Measurements from ENCODE around the gene UBFD1. TPM values are rescaled to one million over a fixed set of nuclear protein-coding genes. Genes with fewer than 3 reads are reported as not detected.

Gene UBFD1
- total RNA-seq (2022), result 78.6 and 83.1 TPM in 2 replicates
- percentile 87 among the genes with signal in this experiment for Bru-seq, nascent RNA
- BruChase-seq, experiment 1, labeled RNA remaining after a 2-hour chase, result percentile 91 among the genes with signal in this experiment
- BruChase-seq, experiment 2, labeled RNA remaining after a 6-hour chase, result percentile 97 among the genes with signal in this experiment
- long read RNA-seq, full-length matches to known transcripts, result 36 of 61 reads
- long read RNA-seq, partial matches to known transcripts, result 21 of 61 reads
- long read RNA-seq, other reads (novel, unspliced or antisense), result 4 of 61 reads

- H3K36me3 Mint-ChIP-seq (ENCODE audit: insufficient read depth, unreplicated experiment), result peaks cover 34% of the 10 kb centered on the region
- no peaks in the 10 kb centered on the region for H3K4me1 Mint-ChIP-seq (ENCODE audit: low read depth, unreplicated experiment)
- Histone ChIP-seq H3K9me3 (no peaks in the 10 kb centered on the region), H3K4me1 (peaks cover 13% of the 10 kb centered on the region), H3K27me3 (replicated peaks; ENCODE audit: control insufficient read depth, insufficient read depth, low read length) (no peaks in the 10 kb centered on the region), H3K4me3 (ENCODE audit: low read depth, low read length) (peak within 1 kb of the TSS; percentile 95), H3K36me3 (ENCODE audit: control insufficient read depth, insufficient read depth, low read length) (peaks cover 5% of the 10 kb centered on the region; the same call in 1 of the 2 replicates)
- H3K9me3 Mint-ChIP-seq (ENCODE audit: unreplicated experiment), result no peaks in the 10 kb centered on the region
- intact Hi-C loops (cut with micrococcal nuclease; ENCODE audit: unreplicated experiment), result loop anchor here (1.0 to 5.0 kb wide), 3 partner anchors 39 to 84 kb away; partner anchors contain the start of genes DCTN5, NDUFAB1 and PALB2
- H3K27me3 Mint-ChIP-seq (ENCODE audit: insufficient read depth, unreplicated experiment), result no peaks in the 10 kb centered on the region
- ChIA-PET CTCF (interaction anchor here (0.6 to 1.0 kb wide), 3 partner anchors 18 to 60 kb away, joined by 3 to 8 read pairs (median 4); no protein-coding TSS in a partner anchor), POLR2A (interaction anchor here (0.5 to 1.4 kb wide), 8 partner anchors 8 to 122 kb away, joined by 3 to 9 read pairs (median 6); partner anchors contain the start of gene PLK1)
- peak; percentile 98 to 99 for DNase-seq
- peak; percentile 75 to 94 for TF ChIP-seq CTCF (IDR thresholded peaks at IDR 0.05; ENCODE audit: insufficient read depth in 1 of 2, low read depth in 1 of 2, low read length in 1 of 2, severe bottlenecking in 1 of 2, unreplicated experiment in 1 of 2)
- H3K27ac Mint-ChIP-seq (ENCODE audit: unreplicated experiment), result peak within 1 kb of the TSS; percentile 90
- TSS peak; percentile 54 for BruUV-seq (replicated peaks)
- H3K4me3 Mint-ChIP-seq (ENCODE audit: unreplicated experiment), result peak within 1 kb of the TSS; percentile 87
Measured at GRCh38 chr16:23556881-23557778, at the start of gene UBFD1, which contains the start of gene EARS2. UBFD1 (plus strand) TSS chr16:23557727; CDS start chr16:23557743, 16 bp downstream. EARS2 (minus strand) TSS chr16:23557350; CDS start chr16:23557343, 7 bp downstream.

GRCh38 chr16:23508589-23509440, 48.7 kb upstream of the UBFD1 start:
- no peak for DNase-seq
- Histone ChIP-seq H3K4me3 (ENCODE audit: low read depth, low read length) (peak overlapping the region; percentile 76), H3K27me3 (replicated peaks; ENCODE audit: control insufficient read depth, insufficient read depth, low read length) (no peaks in the 10 kb centered on the region), H3K9me3 (no peaks in the 10 kb centered on the region), H3K4me1 (peaks cover 15% of the 10 kb centered on the region), H3K36me3 (ENCODE audit: control insufficient read depth, insufficient read depth, low read length) (no peaks in the 10 kb centered on the region)
- peaks cover 38% of the 10 kb centered on the region for H3K36me3 Mint-ChIP-seq (ENCODE audit: insufficient read depth, unreplicated experiment)
- TF ChIP-seq CTCF (IDR thresholded peaks at IDR 0.05; ENCODE audit: insufficient read depth in 1 of 2, low read depth in 1 of 2, low read length in 1 of 2, severe bottlenecking in 1 of 2, unreplicated experiment in 1 of 2), result no peak
- BruUV-seq (replicated peaks), result no TSS peak
- peaks cover 6% of the 10 kb centered on the region for H3K9me3 Mint-ChIP-seq (ENCODE audit: unreplicated experiment)
- H3K4me3 Mint-ChIP-seq (ENCODE audit: unreplicated experiment), result peak overlapping the region; percentile 88
- H3K27me3 Mint-ChIP-seq (ENCODE audit: insufficient read depth, unreplicated experiment), result no peaks in the 10 kb centered on the region
- peak overlapping the region; percentile 73 for H3K27ac Mint-ChIP-seq (ENCODE audit: unreplicated experiment)
- intact Hi-C loops (cut with micrococcal nuclease; ENCODE audit: unreplicated experiment), result no loop called here
- CTCF ChIA-PET, result no interaction called here
- POLR2A ChIA-PET, result interaction anchor here (1.7 kb wide), 1 partner anchor 49 kb away, joined by 6 read pairs; the partner anchor contains the start of genes EARS2 and UBFD1
- H3K4me1 Mint-ChIP-seq (ENCODE audit: low read depth, unreplicated experiment), result peaks cover 43% of the 10 kb centered on the region
